ENCODE measurements around the gene GRIN2A.

The GRIN2A gene

DNA sequence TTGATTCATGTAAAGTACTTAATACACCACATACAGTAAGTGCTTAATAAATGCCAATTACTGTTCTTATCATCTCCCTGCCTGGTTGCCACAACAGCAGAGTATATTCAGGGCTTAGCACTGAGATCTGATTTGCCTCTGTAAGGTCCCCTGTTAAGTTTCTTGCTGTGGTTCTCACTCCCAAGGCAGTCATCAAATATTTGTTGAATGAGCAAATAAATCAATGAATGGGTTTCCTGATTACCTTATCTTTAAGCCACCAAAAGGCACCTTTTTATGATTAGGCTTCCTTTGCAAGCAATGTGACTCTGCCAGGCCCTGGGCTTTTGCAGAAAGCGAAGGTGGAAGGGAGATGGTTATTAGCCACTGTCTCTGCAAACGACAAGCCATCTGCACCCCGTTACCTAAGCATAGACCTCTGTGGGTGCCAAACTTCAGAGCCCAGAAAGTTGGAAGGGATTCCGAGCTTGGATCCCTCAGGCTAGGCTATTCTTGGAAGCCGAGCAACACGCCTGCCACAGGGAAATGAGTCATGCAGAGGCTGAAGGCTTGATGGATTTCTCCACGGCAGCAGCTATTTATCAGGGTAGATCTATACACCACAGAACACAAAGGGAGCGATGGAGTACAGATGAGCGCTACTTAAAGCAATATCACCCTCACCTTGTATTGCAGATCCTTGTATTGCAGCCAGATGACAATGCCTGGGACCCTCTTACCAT, 102.0 kb downstream of the GRIN2A start:
- peak; percentile 27 for DNase-seq (ENCODE audit: low read depth, low spot score)
- TF ChIP-seq YY1 (IDR thresholded peaks at IDR 0.05; ENCODE audit: insufficient read depth, insufficient read length) = no peak
- no peak for TF ChIP-seq SUZ12 (IDR thresholded peaks at IDR 0.05; ENCODE audit: extremely low read depth, insufficient read depth, insufficient read length)
- TF ChIP-seq ZNF274 (IDR thresholded peaks at IDR 0.05; ENCODE audit: low read depth, low read length) = no peak
- Histone ChIP-seq H3K27me3 (ENCODE audit: insufficient read depth, insufficient read length) (no peaks in the 10 kb centered on the region), H3K9ac (ENCODE audit: insufficient read length, low read depth) (no peak overlapping the region), H3K9me3 (ENCODE audit: insufficient read depth, low read length) (no peaks in the 10 kb centered on the region), H3K4me1 (ENCODE audit: insufficient read depth, insufficient read length) (peaks cover 13% of the 10 kb centered on the region), H3K36me3 (ENCODE audit: insufficient read depth, insufficient read length, low read length) (no peaks in the 10 kb centered on the region), H3K4me3 (ENCODE audit: insufficient read length, low read depth) (no peak overlapping the region)

GRCh38 chr16:10078541-10078949, 103.7 kb downstream of the GRIN2A start:
- Histone ChIP-seq H3K4me3 (ENCODE audit: insufficient read length, low read depth) (no peak overlapping the region), H3K27me3 (ENCODE audit: insufficient read depth, insufficient read length) (no peaks in the 10 kb centered on the region), H3K36me3 (ENCODE audit: insufficient read depth, insufficient read length, low read length) (no peaks in the 10 kb centered on the region), H3K4me1 (ENCODE audit: insufficient read depth, insufficient read length) (peaks cover 13% of the 10 kb centered on the region), H3K9me3 (ENCODE audit: insufficient read depth, low read length) (no peaks in the 10 kb centered on the region), H3K9ac (ENCODE audit: insufficient read length, low read depth) (no peak overlapping the region)
- no peak for TF ChIP-seq ZNF274 (IDR thresholded peaks at IDR 0.05; ENCODE audit: low read depth, low read length)
- no peak for TF ChIP-seq YY1 (IDR thresholded peaks at IDR 0.05; ENCODE audit: insufficient read depth, insufficient read length)
- TF ChIP-seq SUZ12 (IDR thresholded peaks at IDR 0.05; ENCODE audit: extremely low read depth, insufficient read depth, insufficient read length) = no peak
- DNase-seq (ENCODE audit: low read depth, low spot score) = peak; percentile 63

- H3K9ac ChIP-seq (ENCODE audit: insufficient read length, low read depth) = no peak overlapping the region
- TF ChIP-seq SUZ12 (IDR thresholded peaks at IDR 0.05; ENCODE audit: extremely low read depth, insufficient read depth, insufficient read length) (no peak), YY1 (IDR thresholded peaks at IDR 0.05; ENCODE audit: insufficient read depth, insufficient read length) (no peak), ZNF274 (IDR thresholded peaks at IDR 0.05; ENCODE audit: low read depth, low read length) (no peak)
- H3K9me3 ChIP-seq (ENCODE audit: insufficient read depth, low read length) = no peaks in the 10 kb centered on the region
- H3K27me3 ChIP-seq (ENCODE audit: insufficient read depth, insufficient read length) = no peaks in the 10 kb centered on the region
- no peak for DNase-seq (ENCODE audit: low read depth, low spot score)
- H3K36me3 ChIP-seq (ENCODE audit: insufficient read depth, insufficient read length, low read length) = no peaks in the 10 kb centered on the region
- peaks cover 13% of the 10 kb centered on the region for H3K4me1 ChIP-seq (ENCODE audit: insufficient read depth, insufficient read length)
- no peak overlapping the region for H3K4me3 ChIP-seq (ENCODE audit: insufficient read length, low read depth)
Observed at GRCh38 chr16:10077861-10078260, 104.4 kb downstream of the GRIN2A start.

GRCh38 chr16:10076037-10076436, 106.2 kb downstream of the GRIN2A start:
- H3K4me3 ChIP-seq (ENCODE audit: insufficient read length, low read depth) = no peak overlapping the region
- TF ChIP-seq ZNF274 (IDR thresholded peaks at IDR 0.05; ENCODE audit: low read depth, low read length) (no peak), SUZ12 (IDR thresholded peaks at IDR 0.05; ENCODE audit: extremely low read depth, insufficient read depth, insufficient read length) (no peak), YY1 (IDR thresholded peaks at IDR 0.05; ENCODE audit: insufficient read depth, insufficient read length) (no peak)
- no peak overlapping the region for H3K9ac ChIP-seq (ENCODE audit: insufficient read length, low read depth)
- H3K9me3 ChIP-seq (ENCODE audit: insufficient read depth, low read length) = no peaks in the 10 kb centered on the region
- peaks cover 13% of the 10 kb centered on the region for H3K4me1 ChIP-seq (ENCODE audit: insufficient read depth, insufficient read length)
- peak; percentile 13 for DNase-seq (ENCODE audit: low read depth, low spot score)
- H3K27me3 ChIP-seq (ENCODE audit: insufficient read depth, insufficient read length) = no peaks in the 10 kb centered on the region
- no peaks in the 10 kb centered on the region for H3K36me3 ChIP-seq (ENCODE audit: insufficient read depth, insufficient read length, low read length)

- no peak overlapping the region for H3K4me3 ChIP-seq (ENCODE audit: insufficient read length, low read depth)
- H3K4me1 ChIP-seq (ENCODE audit: insufficient read depth, insufficient read length) = no peaks in the 10 kb centered on the region
- H3K9ac ChIP-seq (ENCODE audit: insufficient read length, low read depth) = no peak overlapping the region
- H3K36me3 ChIP-seq (ENCODE audit: insufficient read depth, insufficient read length, low read length) = no peaks in the 10 kb centered on the region
- DNase-seq (ENCODE audit: low read depth, low spot score) = no peak
- TF ChIP-seq YY1 (IDR thresholded peaks at IDR 0.05; ENCODE audit: insufficient read depth, insufficient read length) (no peak), SUZ12 (IDR thresholded peaks at IDR 0.05; ENCODE audit: extremely low read depth, insufficient read depth, insufficient read length) (no peak), ZNF274 (IDR thresholded peaks at IDR 0.05; ENCODE audit: low read depth, low read length) (no peak)
- no peaks in the 10 kb centered on the region for H3K27me3 ChIP-seq (ENCODE audit: insufficient read depth, insufficient read length)
- H3K9me3 ChIP-seq (ENCODE audit: insufficient read depth, low read length) = no peaks in the 10 kb centered on the region
Observed at GRCh38 chr16:10070591-10070990, 111.6 kb downstream of the GRIN2A start.

- Histone ChIP-seq H3K9ac (ENCODE audit: insufficient read length, low read depth) (no peak overlapping the region), H3K36me3 (ENCODE audit: insufficient read depth, insufficient read length, low read length) (no peaks in the 10 kb centered on the region), H3K9me3 (ENCODE audit: insufficient read depth, low read length) (no peaks in the 10 kb centered on the region), H3K4me3 (ENCODE audit: insufficient read length, low read depth) (no peak overlapping the region), H3K4me1 (ENCODE audit: insufficient read depth, insufficient read length) (no peaks in the 10 kb centered on the region), H3K27me3 (ENCODE audit: insufficient read depth, insufficient read length) (no peaks in the 10 kb centered on the region)
- TF ChIP-seq YY1 (IDR thresholded peaks at IDR 0.05; ENCODE audit: insufficient read depth, insufficient read length) (no peak), SUZ12 (IDR thresholded peaks at IDR 0.05; ENCODE audit: extremely low read depth, insufficient read depth, insufficient read length) (no peak), ZNF274 (IDR thresholded peaks at IDR 0.05; ENCODE audit: low read depth, low read length) (no peak)
- no peak for DNase-seq (ENCODE audit: low read depth, low spot score)
Observed at GRCh38 chr16:10069374-10069773, 112.9 kb downstream of the GRIN2A start.

DNA sequence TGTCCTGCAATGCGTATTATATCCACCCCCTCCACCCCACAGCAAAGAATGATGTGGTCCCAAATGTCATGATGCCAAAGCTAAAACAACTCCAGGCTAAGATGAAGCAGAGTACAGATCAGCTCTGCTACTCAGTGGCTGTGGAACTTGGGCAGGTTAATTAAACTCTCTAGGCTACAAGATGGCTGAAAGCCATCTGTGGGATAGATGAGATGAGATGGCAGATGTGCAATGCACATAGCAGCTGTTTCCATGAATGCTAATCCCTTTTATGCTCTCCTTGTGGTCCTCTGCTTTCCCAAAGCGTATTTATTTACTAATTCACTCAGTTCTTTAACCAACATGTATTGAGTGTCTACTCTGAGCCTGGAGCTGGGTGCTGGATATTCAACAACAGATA, 114.4 kb downstream of the GRIN2A start:
- H3K36me3 ChIP-seq (ENCODE audit: insufficient read depth, insufficient read length, low read length) = no peaks in the 10 kb centered on the region
- H3K9me3 ChIP-seq (ENCODE audit: insufficient read depth, low read length) = no peaks in the 10 kb centered on the region
- H3K27me3 ChIP-seq (ENCODE audit: insufficient read depth, insufficient read length) = no peaks in the 10 kb centered on the region
- no peak for DNase-seq (ENCODE audit: low read depth, low spot score)
- H3K4me3 ChIP-seq (ENCODE audit: insufficient read length, low read depth) = no peak overlapping the region
- no peak for TF ChIP-seq YY1 (IDR thresholded peaks at IDR 0.05; ENCODE audit: insufficient read depth, insufficient read length)
- no peak for TF ChIP-seq SUZ12 (IDR thresholded peaks at IDR 0.05; ENCODE audit: extremely low read depth, insufficient read depth, insufficient read length)
- TF ChIP-seq ZNF274 (IDR thresholded peaks at IDR 0.05; ENCODE audit: low read depth, low read length) = no peak
- no peak overlapping the region for H3K9ac ChIP-seq (ENCODE audit: insufficient read length, low read depth)
- no peaks in the 10 kb centered on the region for H3K4me1 ChIP-seq (ENCODE audit: insufficient read depth, insufficient read length)

Measured in NT2/D1 (cell line).